ENCODE data around the gene ABCB8. TPM values are rescaled to one million over a fixed set of nuclear protein-coding genes. Genes with fewer than 3 reads are reported as not detected.

The ABCB8 gene
- total RNA-seq (ENCODE audit: low replicate concordance): 18.1 and 30.9 TPM in 2 replicates

DNA sequence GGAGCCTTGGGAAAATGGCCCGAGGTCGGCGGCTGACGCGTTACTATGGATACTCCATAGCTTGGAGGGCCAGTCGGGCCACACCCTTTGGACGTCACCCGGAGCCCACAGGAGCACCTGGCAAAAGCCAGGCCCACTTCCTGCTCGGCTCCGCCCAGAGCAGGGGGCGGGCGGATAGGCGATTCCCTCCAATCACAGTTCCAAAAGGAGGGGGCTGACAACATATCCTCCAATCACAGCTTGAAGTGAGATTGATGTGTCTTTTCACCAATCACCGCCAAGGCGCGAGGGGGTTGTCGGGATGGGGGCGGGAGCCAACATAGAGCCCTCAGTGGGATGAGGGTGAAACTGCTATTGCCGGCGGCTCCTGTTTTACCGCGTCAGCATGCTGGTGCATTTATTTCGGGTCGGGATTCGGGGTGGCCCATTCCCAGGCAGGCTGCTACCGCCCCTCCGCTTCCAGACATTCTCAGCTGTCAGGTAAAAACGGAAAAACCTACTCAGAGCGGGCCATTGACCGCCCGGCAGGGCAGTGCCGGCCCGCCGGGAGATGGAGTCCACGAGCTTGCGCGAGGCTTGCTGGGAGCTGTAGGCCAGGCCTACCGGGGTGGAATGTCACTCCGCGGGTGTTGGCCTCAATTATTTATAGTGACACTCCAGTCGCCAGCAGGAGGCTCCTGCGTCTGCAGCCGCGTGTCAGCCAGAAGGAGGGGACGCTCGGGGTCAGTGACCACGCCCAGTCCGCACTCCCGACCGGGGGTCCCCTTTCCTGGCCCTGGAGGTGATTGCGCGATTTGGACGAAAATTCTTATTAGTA, at the start of gene ABCB8:
Gene ABCB8 (plus strand): TSS at position 320 of the 817 bp plus-strand sequence. CDS start 66 bp downstream, at position 386.
- TF ChIP-seq, protein P1, sequence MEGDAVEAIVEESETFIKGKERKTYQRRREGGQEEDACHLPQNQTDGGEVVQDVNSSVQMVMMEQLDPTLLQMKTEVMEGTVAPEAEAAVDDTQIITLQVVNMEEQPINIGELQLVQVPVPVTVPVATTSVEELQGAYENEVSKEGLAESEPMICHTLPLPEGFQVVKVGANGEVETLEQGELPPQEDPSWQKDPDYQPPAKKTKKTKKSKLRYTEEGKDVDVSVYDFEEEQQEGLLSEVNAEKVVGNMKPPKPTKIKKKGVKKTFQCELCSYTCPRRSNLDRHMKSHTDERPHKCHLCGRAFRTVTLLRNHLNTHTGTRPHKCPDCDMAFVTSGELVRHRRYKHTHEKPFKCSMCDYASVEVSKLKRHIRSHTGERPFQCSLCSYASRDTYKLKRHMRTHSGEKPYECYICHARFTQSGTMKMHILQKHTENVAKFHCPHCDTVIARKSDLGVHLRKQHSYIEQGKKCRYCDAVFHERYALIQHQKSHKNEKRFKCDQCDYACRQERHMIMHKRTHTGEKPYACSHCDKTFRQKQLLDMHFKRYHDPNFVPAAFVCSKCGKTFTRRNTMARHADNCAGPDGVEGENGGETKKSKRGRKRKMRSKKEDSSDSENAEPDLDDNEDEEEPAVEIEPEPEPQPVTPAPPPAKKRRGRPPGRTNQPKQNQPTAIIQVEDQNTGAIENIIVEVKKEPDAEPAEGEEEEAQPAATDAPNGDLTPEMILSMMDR (IDR thresholded peaks at IDR 0.05; ENCODE audit: insufficient read depth, low read length): peak; percentile 45
- peak within 1 kb of the TSS; percentile 91 for H3K4me3 ChIP-seq (ENCODE audit: low read depth, low read length)
- DNase-seq (ENCODE audit: low read depth): peak; percentile 99

DNA sequence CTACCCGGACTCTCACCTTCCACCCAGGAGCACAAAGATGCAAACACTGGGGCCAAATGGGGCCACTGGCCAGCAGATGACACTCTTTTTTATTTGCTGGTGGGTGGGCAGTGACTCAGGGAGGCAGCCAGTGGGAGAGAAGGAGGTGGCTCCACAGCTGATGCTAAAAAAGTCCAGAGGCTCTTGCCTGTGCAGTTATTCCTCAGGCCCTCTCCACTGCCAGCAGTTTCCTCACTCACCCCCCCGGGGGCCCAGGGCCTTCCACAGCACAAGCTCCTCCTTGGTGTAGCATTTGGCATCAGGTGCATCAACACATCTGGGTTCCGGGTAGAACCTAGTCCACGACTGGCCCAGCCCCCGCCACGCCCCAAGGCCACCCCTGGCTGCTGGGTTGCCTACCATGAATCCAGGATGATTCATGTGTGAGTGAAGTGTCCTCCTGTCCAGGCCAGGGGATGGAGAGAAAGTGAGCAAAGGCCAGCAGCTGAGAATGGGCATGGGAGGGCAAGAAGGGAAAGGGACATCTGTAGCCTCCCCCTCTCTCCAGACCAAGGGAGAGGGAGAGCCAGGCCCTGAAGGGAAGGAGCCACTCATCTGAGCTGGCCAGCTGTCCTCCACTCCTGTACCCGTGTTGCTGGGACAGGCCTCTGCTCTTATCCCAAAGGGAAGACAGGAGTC, 48.4 kb upstream of the ABCB8 start:
- DNase-seq (ENCODE audit: low read depth): no peak
- TF ChIP-seq, protein P1 (IDR thresholded peaks at IDR 0.05; ENCODE audit: insufficient read depth, low read length): no peak
- H3K4me3 ChIP-seq (ENCODE audit: low read depth, low read length): no peak overlapping the region

DNA sequence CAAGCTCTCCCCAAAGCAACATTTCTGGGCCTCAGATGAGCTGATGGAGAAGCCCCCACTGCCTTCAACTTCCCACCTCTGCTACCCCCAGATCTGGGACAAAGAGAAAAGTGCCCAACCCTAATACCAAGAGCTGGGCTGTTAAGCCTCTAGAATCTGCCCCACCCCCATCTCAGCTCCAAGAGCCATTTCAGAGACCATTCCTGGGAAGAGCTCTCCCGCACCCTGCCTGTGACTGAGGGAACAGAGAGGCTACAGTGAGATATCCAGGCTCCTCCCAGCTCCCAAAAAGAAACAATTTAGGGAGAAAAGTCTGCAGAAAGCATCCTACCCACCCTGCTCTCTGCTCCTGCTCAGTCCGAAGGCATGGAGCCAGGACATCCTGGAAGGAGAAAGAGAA, 47.6 kb upstream of the ABCB8 start:
- no peak overlapping the region for H3K4me3 ChIP-seq (ENCODE audit: low read depth, low read length)
- TF ChIP-seq, protein P1 (IDR thresholded peaks at IDR 0.05; ENCODE audit: insufficient read depth, low read length): no peak
- no peak for DNase-seq (ENCODE audit: low read depth)

DNA sequence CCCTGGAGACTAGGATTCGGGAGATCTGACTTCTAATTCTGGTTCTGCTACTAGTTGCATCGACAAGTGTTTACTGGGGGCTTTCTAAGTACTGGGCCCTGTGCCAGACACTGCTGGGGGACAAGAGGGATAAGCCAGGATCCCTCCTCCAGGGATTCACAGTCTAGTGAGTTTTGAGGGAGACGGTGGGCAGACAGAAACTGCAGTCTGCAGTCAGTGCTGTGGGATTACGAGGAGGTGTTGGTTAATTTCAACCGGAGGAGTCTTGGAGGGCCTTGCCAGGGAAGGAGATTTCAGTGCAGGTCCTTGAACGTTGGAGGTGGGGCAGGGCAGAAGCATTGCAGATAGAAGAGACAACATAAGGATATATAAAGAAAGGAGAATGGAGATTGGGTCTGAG, 46.6 kb upstream of the ABCB8 start:
- TF ChIP-seq, protein P1 (IDR thresholded peaks at IDR 0.05; ENCODE audit: insufficient read depth, low read length): no peak
- no peak for DNase-seq (ENCODE audit: low read depth)
- no peak overlapping the region for H3K4me3 ChIP-seq (ENCODE audit: low read depth, low read length)

DNA sequence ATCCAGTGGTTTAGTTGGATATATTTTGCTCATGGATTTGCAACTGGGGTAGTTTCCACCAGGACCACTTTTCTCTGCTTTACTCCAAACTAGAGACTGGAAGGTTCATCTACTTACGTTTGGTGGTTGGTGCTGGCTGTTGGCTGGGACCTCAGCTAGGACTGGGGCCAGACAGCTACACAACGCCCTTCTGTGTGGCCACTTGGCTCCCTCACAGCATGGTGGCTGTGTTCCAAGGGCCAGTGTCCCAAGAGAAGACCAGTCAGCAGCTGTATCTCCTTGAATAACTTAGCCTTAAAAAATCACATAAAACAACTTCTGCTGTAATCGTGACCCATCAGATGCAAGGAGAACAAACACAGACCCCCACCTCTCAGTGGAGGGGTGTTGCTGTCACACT, 45.9 kb upstream of the ABCB8 start:
- no peak overlapping the region for H3K4me3 ChIP-seq (ENCODE audit: low read depth, low read length)
- DNase-seq (ENCODE audit: low read depth): no peak
- TF ChIP-seq, protein P1 (IDR thresholded peaks at IDR 0.05; ENCODE audit: insufficient read depth, low read length): no peak

DNA sequence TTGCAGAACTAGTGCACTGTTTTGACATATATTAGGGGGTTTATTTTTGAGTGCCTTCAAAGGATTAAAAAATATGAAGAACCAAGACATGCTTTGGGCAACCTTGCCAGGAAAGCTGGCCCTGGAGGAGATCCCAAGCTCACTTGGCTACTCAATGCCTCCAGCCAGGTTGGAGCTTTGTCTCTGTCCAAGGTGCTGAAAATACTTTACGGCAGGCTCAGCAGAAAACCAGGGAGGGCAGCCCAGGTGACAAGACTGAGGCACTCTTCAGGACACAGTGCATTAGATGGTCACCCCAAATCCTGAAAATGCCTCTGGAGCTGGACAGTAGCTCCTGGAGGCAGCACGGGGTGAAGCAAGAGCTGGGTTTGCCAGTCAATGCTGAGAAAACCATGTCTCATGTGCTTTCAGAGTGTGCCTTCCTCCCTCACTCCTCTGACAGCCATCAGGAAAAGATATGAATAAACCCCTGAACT, 44.3 kb upstream of the ABCB8 start:
- no peak overlapping the region for H3K4me3 ChIP-seq (ENCODE audit: low read depth, low read length)
- TF ChIP-seq, protein P1 (IDR thresholded peaks at IDR 0.05; ENCODE audit: insufficient read depth, low read length): no peak
- peak; percentile 45 for DNase-seq (ENCODE audit: low read depth)

Measured in fibroblast of the aortic adventitia (primary cell).